ENCODE data around the gene TMEM222.
"Not testable (repeated sequence)": the region's sequence is repeated elsewhere in the genome, so short reads cannot be mapped to it uniquely, and the experiment has no call there.

The TMEM222 gene

DNA sequence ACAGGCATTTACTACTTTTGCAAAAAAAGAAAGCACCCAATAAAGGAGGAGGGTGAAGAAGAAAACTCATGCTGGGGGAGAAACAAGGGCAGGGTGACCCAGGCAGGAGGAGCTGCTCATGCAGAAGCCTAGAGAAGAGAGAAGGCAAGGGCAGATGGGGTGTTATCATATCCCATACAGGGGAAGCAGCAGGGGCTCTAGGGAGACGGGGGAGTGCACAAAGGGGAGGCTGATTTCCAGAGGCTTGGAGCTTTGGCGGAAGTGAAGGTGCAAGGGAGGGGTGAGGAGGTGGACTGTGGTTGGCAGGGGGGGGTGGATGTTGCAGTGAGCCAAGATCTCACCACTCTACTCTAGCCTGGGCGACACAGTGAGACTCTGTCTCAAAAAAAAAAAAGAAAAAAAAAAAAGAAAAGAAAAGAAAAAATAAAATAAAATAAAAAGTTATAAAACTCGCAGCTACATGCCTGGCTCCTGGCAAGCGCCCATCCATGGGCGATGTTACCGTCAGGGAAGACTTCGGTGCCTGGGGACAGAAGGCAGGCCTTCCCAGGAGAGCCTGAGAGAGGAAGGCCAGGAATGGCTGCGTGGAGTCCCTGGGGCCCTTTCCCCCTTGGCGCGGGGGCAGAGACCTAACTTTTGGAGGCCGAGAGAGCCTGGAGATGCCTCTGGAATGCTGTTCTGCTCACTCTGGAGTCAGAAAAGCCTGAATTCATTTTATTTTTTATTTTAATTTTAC, 56.0 kb downstream of the TMEM222 start:
- no peak for DNase-seq

DNA sequence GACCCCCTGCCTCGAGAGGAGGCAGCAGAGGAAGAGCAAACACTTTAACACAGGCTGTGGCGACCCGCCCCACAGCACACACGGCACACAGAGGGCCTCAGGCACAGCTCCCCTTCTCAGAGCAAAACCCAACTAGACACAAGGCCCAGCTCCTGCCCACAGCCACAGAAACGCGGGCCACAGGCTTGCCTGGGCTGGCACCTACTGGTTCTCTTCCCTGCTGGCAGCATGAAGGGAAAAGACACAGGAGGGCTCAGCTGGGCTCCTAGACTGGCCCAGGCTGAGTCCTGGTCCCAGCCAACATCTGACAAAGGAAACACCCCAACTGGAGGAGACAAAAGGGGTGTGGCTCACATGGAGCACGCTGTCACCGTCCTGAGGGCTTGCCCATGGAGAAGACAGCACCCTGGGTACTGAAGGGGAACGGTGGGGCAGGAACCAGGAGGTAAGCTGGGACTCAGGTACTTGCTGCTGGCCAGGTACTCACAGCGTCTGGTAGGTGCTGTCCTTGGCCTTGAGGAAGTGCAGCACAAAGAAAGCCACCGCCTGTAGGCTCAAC, 57.7 kb downstream of the TMEM222 start:
- DNase-seq, result no peak

DNA sequence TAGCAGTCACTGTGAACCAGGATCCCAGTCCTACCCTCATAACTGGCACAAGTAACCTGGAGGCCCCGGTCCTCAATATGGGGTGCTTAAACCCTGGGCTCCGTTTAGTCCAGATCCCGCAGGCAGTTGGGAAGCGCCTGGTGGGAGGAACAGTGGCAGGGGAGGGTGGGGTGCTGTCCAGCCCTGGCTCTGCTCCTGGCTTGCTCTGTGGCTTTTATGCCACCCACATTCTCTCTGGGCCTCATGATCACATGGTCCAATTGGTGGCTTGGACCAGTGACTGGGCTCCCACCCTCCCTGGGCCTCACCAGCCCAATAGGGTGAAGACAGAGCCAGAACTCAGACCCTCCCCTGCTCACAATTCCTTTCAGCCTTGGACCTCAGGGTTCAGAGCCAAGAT, 58.3 kb downstream of the TMEM222 start:
- DNase-seq, result no peak

DNA sequence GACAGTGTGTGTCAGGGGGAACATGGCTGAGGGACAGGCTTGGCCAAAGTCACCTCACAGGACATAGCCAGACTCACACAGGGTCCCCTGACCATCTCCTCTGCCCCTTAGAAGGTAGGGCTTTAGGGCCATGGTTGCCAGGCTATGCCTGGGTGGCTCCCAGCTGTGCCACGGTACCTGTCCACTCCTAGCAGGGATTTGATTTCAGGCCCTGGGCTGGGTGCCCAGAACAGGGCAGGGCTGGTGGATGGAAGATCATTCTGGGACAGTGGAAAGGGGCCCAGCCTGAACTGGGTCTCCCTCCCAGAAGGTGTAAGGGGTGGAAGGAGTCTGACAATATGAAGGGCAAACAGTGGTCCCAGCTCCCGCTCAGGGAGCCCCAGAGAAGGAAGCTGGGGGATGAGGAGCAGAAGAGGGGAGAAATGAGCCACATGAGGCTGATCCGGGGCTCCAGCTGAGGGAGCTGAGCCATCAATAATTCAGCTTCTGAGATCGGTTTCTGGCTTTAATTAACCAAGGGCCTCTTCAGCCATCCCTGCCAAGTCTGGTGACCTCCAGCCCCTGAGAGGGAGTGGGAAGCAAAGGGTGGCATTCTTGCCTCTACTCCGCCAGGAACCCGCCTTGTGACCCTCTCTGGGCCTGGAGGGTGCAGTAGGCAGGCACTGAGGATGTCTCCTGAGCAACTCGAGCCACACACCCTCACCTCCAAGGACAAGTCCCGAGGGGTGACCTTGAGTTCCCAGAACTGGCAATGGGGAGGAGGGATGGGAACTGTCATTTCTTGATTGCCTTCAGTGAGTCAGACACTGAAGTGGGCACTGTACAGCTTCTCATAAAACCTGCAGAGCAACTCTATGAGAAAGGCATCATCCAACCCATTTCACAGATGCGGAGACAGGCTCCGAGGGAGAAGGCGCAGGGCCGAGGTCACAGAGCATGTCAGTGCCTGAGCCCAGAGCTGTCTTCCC, 59.1 kb downstream of the TMEM222 start:
- no peak for DNase-seq

DNA sequence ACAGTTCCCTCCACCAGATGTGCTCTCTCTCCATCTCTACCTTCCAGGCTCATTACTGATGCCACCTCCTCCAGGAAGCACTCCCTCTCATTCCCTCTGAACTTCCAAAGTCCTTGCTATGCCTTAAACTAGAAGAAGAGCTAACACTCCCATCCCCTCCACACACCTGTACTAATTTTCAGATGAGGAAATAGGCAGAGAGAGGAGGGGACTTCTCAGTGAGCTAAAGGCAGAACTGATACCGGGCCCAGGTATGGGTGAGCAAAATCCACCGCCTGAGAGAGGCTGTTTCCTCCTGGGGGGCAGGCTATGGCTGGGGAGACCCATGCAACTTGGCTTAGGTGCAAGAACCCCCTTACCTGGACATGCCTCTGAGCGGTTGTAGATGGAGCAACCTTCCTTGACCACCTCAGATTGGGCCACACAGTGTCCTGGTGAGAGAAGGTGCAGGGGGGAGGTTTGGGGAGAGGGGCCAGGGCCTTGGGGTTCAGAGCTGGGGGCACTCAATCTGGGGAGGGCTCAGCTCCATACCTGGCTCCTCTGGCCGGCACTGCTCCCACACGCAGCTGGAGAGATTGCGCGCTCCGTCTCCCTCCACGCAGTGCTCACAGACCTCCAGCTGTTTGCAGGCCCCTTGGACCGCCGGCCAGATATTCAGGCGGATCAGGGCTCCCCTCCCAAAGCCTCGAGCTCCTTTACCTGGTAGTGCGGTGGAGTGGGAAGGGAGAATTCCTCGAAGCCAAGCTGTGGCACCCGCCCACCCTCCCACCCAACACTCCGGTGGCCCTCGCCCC, 60.2 kb downstream of the TMEM222 start:
- no peak for DNase-seq

DNA sequence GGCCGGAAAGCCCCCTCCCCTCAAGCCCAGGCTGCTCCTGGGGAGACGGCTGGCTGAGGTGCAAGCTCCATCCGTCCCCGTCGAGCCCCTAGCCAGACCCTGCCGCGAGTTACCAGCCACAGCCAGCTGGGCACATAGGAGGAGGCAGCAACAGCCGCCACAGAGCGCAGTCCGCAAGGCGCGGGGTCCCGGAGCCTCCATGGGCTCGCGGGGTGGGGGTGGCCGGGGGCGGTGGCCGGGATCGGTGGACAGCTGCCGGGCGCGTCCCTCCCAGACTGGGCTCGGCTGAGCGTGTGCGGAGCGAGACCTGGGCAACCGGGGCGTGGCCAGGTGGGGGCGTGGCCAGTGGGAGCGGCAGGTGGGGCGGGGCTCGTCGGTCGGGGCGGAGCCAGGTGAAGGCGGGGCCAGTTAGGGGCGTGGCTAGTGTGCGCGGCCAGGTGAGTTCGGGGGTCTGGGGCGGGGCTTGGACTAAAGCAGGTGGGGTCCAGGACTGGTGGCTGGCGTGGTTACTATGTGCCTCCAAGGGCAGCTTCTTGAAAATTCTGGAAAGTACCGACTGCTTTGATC, 61.2 kb downstream of the TMEM222 start, which contains the start of gene CD164L2:
Gene CD164L2, minus strand, starts transcription at position 295 of the 567 bp plus-strand sequence. Its CDS starts 94 bp downstream, at position 201.
- DNase-seq, result peak in 1 of 58 donors; percentile 27

DNA sequence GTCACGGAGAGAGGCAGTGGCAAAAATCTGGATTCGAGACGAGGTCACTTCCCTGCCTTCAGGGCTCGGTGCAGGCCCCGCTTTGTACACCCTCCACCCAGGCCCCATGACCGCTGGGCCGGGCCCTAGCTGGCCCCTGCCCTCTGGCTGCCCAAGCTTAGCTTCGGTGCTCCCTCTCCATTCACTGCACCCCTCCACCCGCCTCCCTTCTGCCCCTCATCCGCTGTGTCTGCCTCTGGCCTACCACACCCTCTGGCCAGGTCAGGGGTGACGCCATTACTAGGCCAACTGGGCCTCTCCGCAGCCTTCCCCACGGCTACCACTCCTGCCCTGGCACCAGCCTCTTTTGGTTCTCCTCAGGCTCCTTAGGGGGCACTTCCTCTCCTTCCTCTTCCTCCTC, 61.7 kb downstream of the TMEM222 start:
- no peak for DNase-seq

DNA sequence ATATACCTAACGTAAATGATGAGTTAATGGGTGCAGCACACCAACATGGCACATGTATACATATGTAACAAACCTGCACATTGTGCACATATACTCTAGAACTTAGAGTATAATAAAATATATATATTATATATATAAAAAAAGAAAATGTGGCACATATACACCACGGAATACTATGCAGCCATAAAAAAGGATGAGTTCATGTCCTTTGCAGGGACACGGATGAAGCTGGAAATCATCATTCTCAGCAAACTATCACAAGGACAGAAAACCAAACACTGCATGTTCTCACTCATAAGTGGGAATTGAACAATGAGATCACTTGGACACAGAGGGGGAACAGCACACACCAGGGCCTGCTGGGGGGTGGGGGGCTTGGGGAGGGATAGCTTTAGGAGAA, 62.8 kb downstream of the TMEM222 start:
- not testable (repeated sequence) for DNase-seq

Data from anterior cingulate cortex (tissue), 58 donors.